HPDE6-E6E7 (cell line): ENCODE measurements around the gene CASKIN1.

Experiments
- DNase-seq: peaks from one replicate; pipeline ENCODE4 v3.0.0; 2011; ENCODE audit warnings: missing footprints; ENCODE audit errors: extremely low spot score

CASKIN1 gene

GRCh38 chr16:2233872-2234812 is 37.7 kb upstream of the CASKIN1 start:
- DNase-seq, result no peak

- DNase-seq, result no peak
Observed at GRCh38 chr16:2233046-2233775, 36.8 kb upstream of the CASKIN1 start.

DNA sequence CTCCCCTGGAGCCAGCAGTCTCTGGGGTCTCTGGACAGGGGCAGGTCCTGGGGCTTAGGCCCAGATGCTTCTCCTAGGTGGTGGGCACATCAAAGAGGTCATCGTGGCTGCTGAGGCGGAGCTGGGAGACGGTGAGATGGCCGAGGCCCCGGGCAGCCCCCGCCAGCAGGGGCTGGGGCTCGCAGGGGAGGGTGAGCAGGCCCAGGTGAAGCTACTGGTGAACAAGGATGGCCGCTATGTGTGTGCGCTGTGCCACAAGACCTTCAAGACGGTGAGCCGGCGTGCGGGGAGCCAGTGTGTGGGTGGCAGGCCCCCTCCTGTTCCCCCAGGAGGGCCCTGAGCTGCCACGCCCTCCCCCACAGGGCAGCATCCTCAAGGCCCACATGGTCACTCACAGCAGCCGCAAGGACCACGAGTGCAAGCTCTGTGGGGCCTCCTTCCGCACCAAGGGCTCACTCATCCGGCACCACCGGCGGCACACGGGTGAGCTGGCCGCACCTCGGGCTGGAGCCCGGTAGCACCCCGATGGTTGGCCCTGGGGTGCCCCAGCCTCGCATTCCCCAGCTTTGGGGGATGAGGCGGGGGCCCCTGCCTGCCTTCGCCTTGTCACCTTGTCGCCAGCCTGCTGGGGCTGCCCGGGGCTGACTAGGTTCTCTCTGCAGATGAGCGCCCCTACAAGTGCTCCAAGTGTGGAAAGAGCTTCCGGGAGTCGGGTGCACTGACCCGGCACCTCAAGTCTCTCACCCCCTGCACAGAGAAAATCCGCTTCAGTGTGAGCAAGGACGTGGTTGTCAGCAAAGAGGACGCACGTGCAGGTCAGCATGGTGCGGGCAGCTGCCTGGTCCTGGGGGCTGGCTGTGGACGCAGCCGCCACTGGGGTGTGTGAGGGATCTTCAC is 35.9 kb upstream of the CASKIN1 start:
- DNase-seq, result no peak

DNA sequence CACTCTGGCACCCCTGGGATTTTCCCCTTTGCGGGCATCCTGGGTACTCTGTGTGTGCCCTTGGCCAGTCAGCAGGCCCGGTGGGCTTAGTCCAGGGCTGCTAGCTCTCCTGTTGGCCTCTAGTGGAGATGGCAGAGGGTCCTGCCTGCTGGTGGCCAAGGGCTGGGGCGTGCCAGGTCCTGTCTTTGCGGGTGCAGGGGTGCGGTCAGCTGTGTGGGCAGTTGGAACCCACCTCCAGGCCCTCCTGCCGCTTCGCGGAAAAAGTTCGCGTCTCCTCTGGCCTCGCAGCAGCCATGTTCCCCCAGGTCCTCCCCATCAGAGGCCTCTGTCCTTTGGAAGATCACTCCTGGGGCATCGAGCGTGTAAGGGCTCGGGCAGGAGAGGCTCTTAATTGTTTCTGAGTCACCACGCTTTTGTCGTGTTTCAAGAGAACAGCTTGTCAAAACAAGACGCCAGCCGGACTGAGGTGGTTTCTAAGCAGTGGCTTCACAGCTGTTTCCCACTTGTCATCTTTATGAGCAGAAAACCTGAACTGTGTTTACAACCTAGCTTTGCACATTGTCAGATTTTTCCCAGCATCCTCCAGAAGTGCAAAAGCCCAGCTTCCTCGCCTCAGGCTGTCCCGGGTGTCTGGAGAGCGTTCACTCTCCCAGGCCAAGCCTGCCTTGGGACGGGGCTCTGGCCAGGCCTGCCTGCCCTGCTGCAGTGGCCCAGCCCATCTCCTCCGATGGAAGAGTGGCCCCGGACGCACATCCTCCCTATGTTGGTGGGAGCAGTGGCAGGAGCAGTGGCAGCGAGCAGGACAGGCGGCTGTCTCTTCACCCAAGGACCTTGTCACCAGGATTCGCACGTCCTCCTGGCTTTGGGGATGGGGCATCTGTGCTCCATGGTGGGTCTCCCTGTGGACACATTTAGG is 34.9 kb upstream of the CASKIN1 start:
- DNase-seq, result no peak

DNA sequence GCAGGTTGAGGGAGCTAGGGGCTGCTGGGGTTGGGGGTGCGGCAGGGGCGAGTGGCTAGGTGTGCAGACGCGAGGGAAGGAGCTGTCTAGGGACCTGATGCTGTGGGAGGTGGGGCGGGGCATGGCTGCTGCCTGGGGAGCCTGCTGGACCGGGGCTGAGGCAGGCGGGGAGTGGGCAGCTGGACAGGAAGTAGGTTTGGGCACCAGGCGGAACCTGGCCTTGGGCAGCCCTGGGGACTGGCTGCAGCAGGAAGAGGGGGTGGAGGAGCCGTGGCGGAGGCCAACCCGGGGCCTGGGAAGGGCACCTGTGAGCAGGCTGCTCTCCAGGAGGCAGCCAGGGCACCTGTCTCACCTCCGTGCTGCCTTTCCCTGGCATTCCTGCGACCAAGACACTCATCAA is 34.0 kb upstream of the CASKIN1 start:
- DNase-seq, result no peak

DNA sequence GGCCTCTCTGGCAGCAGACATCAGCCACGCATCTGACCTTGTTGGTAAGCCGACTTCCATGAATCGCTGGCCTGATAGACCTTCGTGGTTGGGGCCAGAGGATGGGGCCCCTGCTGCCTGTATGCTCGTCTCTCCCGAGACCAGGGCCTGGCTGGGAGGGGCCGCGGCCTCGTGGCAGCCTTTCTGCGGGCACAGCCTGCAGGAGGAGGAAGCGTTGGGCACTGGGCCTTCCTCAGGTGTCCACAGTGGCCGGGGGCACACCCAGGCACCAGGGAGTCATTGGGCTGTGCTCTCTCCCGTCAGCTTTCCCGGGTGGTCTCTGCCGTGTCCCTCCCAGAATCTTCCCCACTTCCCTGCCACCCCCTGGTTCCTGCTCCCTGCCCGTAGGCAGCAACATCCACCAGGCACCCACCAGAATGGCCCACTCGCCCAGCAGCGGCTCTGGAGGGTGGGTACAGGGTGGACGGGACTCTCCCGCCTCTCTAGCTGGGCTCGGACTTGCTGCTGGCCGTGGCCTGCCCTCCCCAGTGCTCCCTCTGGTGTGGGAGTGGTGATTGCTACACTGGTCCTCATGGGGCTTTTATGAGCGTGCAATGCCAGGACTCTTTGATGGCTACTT is 33.3 kb upstream of the CASKIN1 start:
- no peak for DNase-seq

DNA sequence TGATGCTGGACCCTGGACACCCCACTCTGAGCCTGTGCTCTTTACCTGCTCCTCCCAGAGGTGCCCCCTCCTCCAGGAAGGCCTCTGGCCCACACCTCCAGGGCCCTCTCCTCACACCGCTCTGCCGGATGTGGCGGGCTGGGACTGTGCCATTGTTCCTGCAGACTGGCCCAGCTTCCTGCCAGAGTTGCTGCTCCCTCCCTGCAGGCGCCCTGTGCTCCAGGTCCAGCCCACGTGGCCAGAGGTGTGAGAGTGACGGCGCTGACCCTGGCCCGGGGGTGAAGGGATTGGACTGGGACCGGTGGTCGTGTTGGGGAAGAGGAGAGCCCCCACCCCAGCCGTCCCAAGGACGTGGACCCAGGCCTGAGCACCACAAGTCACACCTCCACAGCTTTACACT is 32.7 kb upstream of the CASKIN1 start:
- DNase-seq, result no peak

- DNase-seq, result no peak
Observed at GRCh38 chr16:2228161-2228824, 31.9 kb upstream of the CASKIN1 start.

DNA sequence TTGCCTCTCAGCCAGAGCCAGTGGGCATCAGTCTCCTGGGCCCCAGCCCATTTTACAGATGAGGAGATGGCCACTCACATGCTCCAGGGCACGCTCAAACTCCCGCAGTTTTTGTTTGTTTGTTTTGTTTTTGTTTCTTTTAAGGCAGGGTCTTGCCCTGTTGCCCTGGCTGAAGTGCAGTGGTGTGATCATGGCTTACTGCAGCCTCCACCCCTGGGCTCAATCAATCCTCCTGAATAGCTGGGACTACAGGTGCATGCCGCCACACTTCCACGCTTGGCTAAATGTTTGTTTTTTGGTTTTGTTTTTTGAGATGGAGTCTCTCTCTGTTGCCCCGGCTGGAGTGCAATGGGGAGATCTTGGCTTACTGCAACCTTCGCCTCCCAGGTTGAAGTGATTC is 30.5 kb upstream of the CASKIN1 start:
- DNase-seq, result no peak

GRCh38 chr16:2226245-2226793 is 29.9 kb upstream of the CASKIN1 start:
- no peak for DNase-seq

DNA sequence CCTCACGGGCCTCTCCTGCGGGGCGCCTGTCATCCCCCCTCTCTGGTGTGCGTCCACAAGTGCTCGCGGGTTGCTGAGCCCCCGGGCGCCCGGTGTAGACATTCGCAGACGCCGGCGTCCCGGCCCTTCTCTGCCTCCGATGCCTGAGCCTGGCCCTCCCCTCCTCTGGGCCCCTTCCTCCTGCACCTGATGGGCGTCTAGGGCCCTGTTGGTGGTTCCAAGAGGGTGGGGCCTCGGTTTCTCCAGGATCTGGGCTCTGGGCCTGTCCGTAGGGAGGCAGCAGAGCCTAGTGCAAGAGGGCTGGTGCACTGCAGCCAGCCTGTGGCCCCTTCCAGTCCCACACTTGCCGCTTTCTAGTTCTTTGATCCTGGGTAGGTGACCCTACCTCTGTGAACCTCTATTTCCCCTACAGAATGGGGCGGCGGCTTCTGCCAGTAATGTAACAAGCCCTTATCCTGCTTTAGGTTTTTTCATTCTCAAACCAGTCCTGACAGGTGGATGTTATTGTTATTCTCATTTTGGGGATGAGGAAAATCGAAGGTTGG is 27.6 kb upstream of the CASKIN1 start:
- DNase-seq, result no peak

DNA sequence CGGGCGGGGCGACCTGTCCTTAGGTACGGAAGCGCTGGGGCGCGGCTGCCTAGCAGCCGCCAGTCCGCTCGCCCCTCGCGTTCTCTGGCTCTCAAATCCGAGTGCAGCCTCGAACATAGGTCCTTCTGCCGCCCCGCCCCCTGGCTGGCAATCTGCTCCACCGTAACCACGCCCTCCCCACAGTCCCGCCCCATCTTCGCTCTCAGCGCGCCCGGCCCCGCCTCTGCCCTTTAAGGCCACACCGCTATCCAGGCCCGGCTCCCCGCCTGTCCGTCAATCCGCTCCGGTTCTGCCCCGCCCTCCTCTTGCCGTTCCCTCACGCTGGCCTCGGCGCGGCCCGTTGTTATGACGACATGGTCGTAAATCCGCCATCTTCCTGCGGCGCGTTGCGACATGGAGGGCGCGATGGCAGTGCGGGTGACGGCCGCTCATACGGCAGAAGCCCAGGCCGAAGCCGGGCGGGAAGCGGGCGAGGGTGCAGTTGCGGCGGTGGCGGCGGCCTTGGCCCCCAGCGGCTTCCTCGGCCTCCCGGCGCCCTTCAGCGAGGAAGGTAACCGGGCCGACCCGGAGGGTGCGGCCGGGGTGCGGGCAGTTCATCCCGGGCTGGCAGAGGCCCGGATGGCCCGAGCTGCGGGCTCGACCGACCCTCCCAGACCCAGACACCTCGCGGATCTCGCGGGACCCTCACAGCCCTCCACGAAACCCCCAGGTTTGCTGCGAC is 27.0 kb upstream of the CASKIN1 start, which contains the start of gene E4F1:
Gene E4F1 (plus strand): TSS at position 371 of the 721 bp plus-strand sequence. CDS start 23 bp downstream, at position 394.
- DNase-seq, result peak; percentile 99

DNA sequence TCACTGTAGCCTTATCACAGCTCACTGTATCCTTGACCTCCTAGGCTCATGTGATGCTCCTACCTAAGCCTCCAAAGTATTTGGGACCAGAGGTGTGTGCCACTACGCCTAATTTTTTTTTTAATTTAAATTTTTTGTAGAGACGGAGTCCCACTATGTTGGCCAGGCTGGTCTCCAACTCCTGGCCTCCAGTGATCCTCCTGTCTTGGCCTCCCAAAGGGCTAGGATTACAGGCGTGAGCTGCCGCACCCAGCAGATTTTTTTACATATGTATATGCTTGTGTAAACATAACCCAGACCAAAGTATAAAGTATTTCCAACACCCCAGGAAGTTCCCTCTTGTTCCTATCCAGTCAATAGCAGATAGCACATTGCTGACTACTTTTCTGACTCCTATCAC is 19.9 kb upstream of the CASKIN1 start:
- no peak for DNase-seq

- DNase-seq, result no peak
Observed at GRCh38 chr16:2214719-2214968, 18.2 kb upstream of the CASKIN1 start, which contains the start of gene PGP. PGP (minus strand) TSS chr16:2214840; CDS start chr16:2214777, 63 bp downstream.

GRCh38 chr16:2213817-2214718 is 17.7 kb upstream of the CASKIN1 start:
- no peak for DNase-seq

GRCh38 chr16:2212362-2213324 is 16.2 kb upstream of the CASKIN1 start:
- DNase-seq, result no peak
